Stimulated activated CD4-positive, alpha-beta T cell treated with anti-CD3 and anti-CD28 coated beads, Interleukin-1b, Interleukin-23, amount 100 ng/mL, for 1 hour (primary cell): ENCODE results near the gene TMOD2.

ENCODE experiments used
- DNase-seq, 2 donors: peaks; one replicate each; pipeline ENCODE4 v3.0.0-alpha.2; 2020; ENCODE audit warnings: low read depth in 2 of 2

TMOD2 gene

GRCh38 chr15:51736069-51736468, 15.3 kb upstream of the TMOD2 start:
- no peak for DNase-seq

GRCh38 chr15:51736751-51737521, 14.5 kb upstream of the TMOD2 start:
- no peak for DNase-seq

DNA sequence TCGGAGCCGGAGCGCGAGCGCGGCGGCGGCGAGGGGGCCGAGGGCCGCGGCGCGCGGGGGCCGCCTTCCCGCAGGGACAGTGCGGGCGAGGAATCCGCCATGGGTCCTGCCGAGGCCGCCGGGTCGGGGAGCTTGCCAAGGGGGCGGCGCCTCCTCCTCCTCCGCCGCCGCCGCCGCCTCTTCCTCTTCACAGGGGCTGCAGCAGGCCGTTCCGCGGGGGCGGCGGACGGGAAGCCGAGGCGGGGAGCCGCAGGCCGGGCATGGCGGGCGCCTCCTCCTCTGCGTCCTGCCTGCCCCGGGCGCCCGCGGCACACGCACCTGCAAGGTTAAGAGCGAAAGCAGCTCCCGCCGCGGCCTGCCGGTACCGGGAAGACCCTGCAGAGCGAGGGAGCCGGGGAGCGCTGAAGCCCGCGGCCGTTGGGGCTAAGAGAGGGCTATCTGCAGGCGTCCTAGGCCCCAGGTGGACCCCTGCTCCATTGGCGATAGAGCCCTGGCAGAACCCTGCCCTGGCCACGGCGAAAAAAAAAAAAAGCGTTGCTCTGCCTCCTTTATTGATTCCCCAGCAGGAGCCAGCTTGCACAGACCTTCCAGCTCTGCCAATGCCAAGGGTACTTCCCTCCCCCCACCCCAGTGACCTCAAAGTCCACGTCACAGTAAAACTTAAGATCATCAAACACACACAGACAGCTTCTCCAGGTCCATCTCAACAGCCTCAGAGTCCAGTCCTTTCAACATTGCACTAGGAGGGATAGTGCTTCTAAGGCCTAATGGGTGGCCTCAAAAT, 13.7 kb upstream of the TMOD2 start, which contains the start of gene LYSMD2:
TSS of gene LYSMD2 (minus strand) at position 134 of the 784 bp plus-strand sequence. CDS start at position 101, 33 bp downstream.
- DNase-seq, result peak in 1 of 2 donors; percentile 47

DNA sequence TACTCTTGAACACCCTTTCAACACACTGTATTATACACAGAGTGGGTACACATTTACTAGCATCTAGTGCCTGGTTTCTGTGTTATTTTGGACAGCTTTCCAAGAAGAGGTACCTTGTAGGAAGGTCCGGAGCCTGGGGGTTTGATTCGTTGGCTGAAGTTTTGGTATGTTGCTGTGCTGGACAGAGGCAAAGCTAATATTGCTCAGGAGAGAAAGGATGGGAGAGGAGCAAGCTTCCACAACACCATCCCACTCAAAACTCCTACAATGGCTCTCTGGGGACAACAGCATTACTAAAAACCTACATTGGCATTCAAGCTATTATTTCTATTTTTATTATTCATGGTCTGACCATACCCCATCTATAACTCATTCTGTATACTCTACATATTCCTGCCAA, 12.8 kb upstream of the TMOD2 start:
- no peak for DNase-seq

- DNase-seq, result no peak
These were observed 12.2 kb upstream of the TMOD2 start for GRCh38 chr15:51739061-51739712.

DNA sequence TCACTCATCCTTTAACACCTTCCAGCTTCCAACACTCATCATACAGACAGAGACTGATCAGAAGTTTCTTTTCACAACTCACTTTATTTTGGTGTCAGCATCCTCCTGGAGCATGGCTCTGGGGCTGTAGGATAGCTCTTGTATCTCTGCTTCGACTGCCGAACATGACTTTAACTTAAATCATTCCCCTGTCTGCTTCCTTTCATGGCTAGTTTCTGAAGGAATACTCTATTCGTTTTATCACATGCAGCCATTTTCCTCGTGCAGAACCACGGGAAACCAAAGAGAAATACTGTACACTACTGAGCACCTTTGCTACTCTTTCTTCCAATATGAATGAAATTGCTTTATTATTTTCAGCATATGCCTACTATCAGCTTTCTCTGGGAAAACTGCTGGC, 2.1 kb upstream of the TMOD2 start:
- DNase-seq, result no peak

DNA sequence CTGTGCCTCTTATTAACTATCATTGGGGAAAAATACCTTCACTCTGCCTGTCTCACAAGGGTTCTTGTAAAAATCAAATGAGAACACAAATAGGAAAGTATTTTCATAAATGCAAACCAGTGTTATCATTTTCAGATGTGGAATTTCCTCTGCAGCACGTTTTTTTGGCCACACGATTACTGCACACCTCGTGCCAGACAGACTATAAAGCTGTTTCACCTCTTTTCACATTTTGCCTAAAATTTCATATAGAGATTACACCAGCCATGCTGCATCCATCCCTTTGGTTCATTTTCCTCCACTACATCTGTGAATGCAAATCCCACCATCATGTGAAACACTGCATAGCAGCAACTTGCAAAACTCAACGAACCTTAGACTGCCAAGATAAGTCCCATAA, 1.2 kb upstream of the TMOD2 start:
- no peak for DNase-seq

DNA sequence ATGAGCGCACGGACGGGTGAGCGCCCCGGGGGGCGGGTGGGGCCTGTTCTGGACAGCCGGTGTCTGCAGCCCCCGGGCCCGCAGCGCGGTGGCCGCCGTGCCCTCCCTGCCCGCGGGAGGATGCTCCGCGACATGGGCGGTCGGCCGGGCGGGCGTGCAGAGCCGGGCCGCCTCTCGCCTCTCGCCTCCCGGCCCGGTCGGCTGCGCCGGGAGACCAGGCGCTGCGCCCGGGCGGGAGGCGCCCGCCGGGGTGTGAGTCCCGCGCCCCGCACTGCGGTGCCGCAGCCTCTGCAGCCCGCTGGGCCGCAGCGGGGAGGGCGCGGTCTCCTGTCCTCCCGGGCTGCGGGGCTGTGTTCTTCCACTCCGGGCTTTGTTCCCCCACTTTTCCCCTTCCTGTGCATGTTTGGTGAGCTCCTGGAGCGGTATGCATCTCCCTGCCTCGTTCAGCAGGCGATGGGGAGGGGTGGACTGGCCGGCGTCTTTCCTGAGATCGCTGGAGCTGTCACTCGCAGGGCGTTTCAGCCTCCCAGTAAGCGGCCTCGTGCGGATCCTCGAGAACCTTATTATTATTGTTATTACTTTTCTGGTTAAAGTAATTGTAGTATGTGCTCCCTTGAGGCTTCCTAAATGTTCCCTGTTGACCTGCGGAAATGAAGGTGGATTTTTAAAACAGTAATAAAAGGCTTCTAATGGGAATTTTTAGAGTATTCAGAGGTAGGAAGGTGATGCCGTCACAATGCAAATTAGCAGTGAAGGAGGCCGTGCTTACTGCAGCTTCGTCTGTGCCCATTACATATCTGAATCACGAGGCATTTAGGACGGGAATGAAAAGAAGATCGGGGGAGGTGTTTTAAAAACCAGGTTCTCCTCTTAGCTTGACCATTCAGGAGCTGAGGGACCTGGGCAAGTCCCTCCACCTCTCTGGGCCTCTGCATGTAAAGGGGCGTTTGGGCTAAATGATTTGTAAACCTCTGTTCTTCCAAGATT, 593 bp downstream of the TMOD2 start:
- DNase-seq, result no peak

DNA sequence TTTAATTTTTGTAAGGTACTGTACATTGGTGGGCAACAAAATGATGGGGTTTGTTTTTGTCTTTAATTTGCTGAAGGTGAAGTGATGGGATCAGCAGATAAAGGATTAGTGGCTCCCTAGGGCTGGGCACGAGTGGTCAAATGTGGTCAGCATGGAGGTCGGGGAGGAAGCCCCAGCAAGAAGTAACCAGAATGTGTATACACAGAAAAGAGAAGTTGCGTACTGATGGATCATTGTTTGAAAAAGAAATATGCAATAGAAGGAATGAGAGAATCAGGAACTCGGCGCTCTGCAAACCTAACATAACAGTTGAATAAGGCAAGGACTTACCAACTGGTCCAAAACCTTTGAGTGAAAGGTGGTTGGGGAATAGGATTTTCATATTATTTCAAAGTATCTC, 1.5 kb downstream of the TMOD2 start:
- DNase-seq, result no peak

GRCh38 chr15:51754267-51754666, 2.9 kb downstream of the TMOD2 start:
- no peak for DNase-seq

DNA sequence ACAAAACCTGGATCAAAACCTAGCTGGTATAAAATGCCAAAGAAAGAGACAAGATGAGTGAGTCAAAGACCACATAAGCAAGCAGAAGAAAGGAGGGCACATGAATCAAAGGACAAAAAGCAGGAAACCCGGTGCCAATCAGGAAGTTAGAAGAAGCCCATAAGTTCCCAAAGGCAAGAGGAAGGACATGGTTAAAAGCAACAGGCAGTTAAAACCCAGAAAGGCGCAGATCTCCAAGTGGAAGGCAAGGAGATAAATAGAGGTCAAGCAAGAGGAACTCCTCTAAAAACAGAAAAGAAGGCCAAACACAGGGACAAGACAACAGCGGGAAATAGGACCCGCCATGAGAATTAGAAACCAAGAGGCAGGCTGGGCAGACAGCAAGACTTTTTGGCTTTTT, 4.4 kb downstream of the TMOD2 start:
- no peak for DNase-seq

DNA sequence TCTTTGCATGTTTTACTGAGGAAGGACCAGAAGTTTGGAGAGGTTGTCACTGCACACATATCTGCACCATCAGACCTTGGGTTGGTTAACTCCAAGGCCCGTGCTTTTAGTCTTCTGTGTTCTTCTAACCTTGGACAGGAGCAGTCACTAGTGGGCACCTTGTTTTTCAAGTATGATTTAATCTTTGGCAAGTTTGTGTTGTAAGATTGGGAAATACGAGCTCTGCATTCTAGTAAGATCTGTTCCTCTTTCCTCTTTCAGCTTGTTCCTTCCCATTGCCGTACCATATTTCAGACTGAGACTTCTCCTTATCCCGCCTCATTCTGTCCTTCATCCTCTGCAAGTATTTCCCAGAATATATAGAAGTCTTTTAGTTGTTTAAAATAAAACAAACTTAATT, 5.1 kb downstream of the TMOD2 start:
- DNase-seq, result no peak

DNA sequence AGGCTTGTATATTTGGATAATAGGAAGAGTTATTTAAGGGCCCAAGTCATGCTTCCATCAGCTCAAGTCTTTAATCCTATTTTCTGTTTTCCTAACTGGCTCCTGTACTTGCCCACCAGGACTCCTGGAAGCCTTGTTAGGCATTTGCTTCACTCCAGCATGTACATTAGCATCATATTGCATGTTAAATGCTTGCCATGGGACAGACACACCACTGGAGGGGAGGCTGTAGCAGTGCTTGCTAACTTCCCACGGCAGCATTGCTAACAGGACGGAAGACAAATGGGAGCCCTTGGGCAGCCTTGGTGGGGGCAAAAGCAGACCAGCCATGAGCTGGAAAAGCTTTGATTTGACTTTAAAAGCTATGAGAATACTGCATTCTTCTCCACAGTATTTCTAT, 6.1 kb downstream of the TMOD2 start:
- no peak for DNase-seq

DNA sequence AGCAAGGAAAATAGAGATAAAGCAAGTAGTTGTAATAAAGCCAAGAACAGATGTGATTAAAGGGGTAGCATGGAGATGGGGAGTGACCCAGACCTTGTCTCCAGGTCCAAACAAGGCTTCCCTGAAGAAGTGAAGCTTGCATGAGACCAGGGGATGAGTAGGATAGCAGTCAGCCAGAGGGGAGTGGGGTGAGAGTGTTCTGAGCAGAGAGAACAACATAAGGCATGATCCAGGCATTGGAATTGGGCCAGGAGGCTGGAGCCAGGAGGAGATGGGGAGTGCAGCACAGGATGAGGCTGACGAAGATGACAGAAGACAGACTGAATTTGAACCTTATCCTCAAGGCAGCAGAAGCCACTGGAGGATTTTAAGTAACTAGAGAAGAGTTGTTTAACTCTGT, 7.2 kb downstream of the TMOD2 start:
- DNase-seq, result no peak

DNA sequence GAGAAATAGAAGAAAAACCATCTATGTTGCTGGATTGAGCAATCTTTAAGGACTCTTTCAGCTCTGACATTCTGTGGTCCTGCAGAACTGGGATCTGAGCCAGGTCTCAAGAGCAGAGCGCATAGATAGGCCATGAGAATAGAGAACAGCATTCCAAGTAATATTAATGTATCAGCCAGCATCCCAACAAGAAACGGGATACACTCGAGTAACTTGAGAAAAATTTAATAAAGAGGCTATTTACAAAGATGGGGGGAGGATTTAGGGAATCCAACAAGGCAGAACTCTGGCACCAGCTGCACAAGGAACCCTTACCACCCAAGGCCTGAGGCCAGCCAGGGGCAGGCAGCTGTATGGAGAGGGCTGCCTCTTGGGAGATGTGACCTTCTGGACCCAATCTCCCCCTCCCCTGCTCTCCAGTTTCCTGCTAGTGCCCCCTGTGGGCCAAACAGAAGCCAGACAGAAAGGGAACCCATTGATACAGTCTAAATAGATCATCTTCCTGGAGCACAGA, 8.2 kb downstream of the TMOD2 start:
- no peak for DNase-seq

- DNase-seq, result no peak
These were observed 9.4 kb downstream of the TMOD2 start for GRCh38 chr15:51760805-51761204.

- no peak for DNase-seq
These were observed 14.4 kb downstream of the TMOD2 start for GRCh38 chr15:51765751-51766150.

DNA sequence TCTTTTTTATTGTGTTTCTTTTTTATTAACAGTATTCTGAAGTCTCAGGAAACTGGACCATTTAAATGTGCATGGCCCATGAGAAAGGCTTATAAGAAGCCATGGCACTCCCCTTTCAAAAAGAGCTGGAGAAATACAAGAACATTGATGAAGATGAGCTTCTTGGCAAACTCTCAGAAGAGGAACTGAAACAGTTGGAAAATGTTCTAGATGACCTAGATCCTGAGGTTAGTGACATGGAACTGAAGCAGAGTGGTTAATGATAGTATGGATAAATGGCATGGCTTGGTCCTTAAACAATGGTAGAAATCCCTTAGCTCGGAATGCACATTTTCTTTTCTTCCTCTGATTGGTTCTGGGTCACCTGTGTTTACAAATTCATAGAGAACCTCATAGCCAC, 14.9 kb downstream of the TMOD2 start:
- DNase-seq, result no peak

GRCh38 chr15:51768018-51768417, 16.6 kb downstream of the TMOD2 start:
- DNase-seq, result no peak

DNA sequence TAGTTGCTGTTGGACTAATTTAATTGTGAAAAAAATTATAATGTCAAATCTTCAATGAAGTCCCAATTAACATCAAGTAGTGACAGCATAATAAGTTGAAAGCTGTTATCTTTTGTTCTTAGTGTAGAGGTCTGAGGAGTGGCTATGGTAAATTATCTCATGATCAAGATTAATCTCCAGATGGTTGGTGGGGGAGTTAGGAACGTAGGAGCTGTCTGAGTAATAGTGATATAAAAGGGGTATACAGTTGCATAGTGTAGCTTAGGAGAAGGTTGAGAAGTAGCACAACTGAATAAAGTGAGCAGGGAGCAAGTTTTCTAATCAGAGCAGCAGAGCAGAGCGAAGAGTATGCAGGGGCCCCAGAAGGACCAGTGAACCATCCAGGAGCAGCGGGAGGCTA, 19.5 kb downstream of the TMOD2 start:
- DNase-seq, result no peak

DNA sequence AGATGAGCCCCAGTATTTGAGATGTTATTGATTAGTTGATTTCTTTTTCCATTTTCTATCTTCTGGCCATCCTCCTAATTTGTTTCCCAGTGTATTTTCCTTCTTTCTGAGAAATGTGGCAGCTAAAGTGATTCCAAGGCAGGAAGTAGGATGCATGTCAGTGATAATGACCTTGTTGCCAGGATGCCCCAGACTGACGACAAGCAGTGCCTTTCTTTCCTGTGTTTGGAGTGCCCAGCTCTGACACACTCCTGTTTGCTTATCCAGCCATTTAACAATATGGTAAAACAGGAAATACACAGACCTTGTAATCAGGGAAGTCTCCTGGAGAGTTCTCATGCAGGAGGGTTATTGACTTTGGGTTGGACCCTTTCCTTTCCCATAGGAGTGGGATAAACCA, 20.4 kb downstream of the TMOD2 start:
- no peak for DNase-seq
